Bronchial epithelial cell (primary cell): ENCODE data around the gene SRMS. TPM values are rescaled to one million over a fixed set of nuclear protein-coding genes. Genes with fewer than 3 reads are reported as not detected.

ENCODE experiments used
- DNase-seq: peaks from one replicate; pipeline ENCODE4 v3.0.0-alpha.2; 2010; ENCODE audit warnings: low read depth
- FAIRE-seq: peaks from 2 replicates; lab custom pipeline; 2011; peaks lifted over from hg19 to GRCh38; lab: Jason Lieb, UNC
- H3K27me3 ChIP-seq: 2 replicates; pipeline ENCODE4 v1.5.1; 2011; ENCODE audit warnings: low read length; ENCODE audit not compliant: control insufficient read depth, insufficient read depth
- H3K36me3 ChIP-seq: 2 replicates; pipeline ENCODE4 v1.5.1; 2011; ENCODE audit warnings: low read length; ENCODE audit not compliant: control insufficient read depth, insufficient read depth
- H3K4me3 ChIP-seq: 2 replicates; pipeline ENCODE4 v1.5.1; 2011; ENCODE audit warnings: mild to moderate bottlenecking, low read depth, low read length, control low read depth
- total RNA-seq: library from RNA; depleted of rRNA; stranded (reverse); fragments of >200 nt; gene quantifications from 2 replicates; pipeline ENCODE4 v1.2.1, GENCODE V29; 2014
- TF ChIP-seq, protein P1 (sequence below): IDR thresholded peaks from 2 replicates; pipeline ENCODE4 v1.5.1; 2011; ENCODE audit warnings: mild to moderate bottlenecking, moderate library complexity, low read length, control low read depth, inconsistent platforms; ENCODE audit not compliant: insufficient read depth, severe bottlenecking

Gene SRMS
- total RNA-seq, 1 donor from 2014 or later = 0.79 TPM

DNA sequence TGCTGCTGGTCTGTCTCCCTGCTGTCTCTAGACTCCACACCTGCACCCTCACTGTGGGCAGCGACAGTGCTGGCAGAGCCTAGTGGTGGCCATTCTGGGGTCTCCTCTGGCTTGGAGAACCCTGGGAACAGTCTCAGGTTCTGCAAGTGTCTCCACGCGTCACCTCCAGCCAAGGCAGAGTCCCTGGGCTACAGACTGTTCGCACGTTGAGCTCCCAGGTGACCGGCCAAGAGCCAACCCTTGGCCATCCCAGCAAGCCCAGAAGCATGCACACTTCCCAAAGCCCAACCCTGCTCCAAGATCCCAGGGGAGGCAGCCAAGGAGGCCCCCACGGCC lies 53.5 kb downstream of the SRMS start:
- Histone ChIP-seq H3K36me3 (no peaks in the 10 kb centered on the region), H3K4me3 (no peak overlapping the region), H3K27me3 (peaks cover 3% of the 10 kb centered on the region)
- TF ChIP-seq, protein P1, sequence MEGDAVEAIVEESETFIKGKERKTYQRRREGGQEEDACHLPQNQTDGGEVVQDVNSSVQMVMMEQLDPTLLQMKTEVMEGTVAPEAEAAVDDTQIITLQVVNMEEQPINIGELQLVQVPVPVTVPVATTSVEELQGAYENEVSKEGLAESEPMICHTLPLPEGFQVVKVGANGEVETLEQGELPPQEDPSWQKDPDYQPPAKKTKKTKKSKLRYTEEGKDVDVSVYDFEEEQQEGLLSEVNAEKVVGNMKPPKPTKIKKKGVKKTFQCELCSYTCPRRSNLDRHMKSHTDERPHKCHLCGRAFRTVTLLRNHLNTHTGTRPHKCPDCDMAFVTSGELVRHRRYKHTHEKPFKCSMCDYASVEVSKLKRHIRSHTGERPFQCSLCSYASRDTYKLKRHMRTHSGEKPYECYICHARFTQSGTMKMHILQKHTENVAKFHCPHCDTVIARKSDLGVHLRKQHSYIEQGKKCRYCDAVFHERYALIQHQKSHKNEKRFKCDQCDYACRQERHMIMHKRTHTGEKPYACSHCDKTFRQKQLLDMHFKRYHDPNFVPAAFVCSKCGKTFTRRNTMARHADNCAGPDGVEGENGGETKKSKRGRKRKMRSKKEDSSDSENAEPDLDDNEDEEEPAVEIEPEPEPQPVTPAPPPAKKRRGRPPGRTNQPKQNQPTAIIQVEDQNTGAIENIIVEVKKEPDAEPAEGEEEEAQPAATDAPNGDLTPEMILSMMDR = no peak
- FAIRE-seq (no peak), DNase-seq (no peak)

GRCh38 chr20:63493563-63494020 lies 54.0 kb downstream of the SRMS start:
- TF ChIP-seq, protein P1 = no peak

GRCh38 chr20:63492982-63493381 lies 54.6 kb downstream of the SRMS start:
- FAIRE-seq (no peak), DNase-seq (no peak)
- TF ChIP-seq, protein P1 = no peak
- H3K4me3 ChIP-seq = no peak overlapping the region
- no peaks in the 10 kb centered on the region for H3K36me3 ChIP-seq
- H3K27me3 ChIP-seq = peaks cover 2% of the 10 kb centered on the region

More at GRCh38 chr20:63493563-63494020, 54.0 kb downstream of the SRMS start:
- FAIRE-seq (no peak), DNase-seq (no peak)
- peaks cover 5% of the 10 kb centered on the region for H3K27me3 ChIP-seq
- no peak overlapping the region for H3K4me3 ChIP-seq
- H3K36me3 ChIP-seq = no peaks in the 10 kb centered on the region

- no peak for DNase-seq
- TF ChIP-seq, protein P1 = no peak
- FAIRE-seq = peak; percentile 87
- H3K36me3 ChIP-seq = no peaks in the 10 kb centered on the region
- H3K4me3 ChIP-seq = no peak overlapping the region
- peaks cover 2% of the 10 kb centered on the region for H3K27me3 ChIP-seq
Observed at GRCh38 chr20:63492518-63492917, 55.0 kb downstream of the SRMS start.

- TF ChIP-seq, protein P1 = no peak
- no peak overlapping the region for H3K4me3 ChIP-seq
- FAIRE-seq = no peak
- no peak for DNase-seq
- peaks cover 2% of the 10 kb centered on the region for H3K27me3 ChIP-seq
- H3K36me3 ChIP-seq = no peaks in the 10 kb centered on the region
Observed at GRCh38 chr20:63491635-63492230, 55.8 kb downstream of the SRMS start.

GRCh38 chr20:63491078-63491477 lies 56.5 kb downstream of the SRMS start:
- peaks cover 2% of the 10 kb centered on the region for H3K27me3 ChIP-seq
- DNase-seq = no peak
- no peak for FAIRE-seq
- no peak overlapping the region for H3K4me3 ChIP-seq
- H3K36me3 ChIP-seq = no peaks in the 10 kb centered on the region
- TF ChIP-seq, protein P1 = no peak
